Measurements from ENCODE around the gene NTPCR.

DNA sequence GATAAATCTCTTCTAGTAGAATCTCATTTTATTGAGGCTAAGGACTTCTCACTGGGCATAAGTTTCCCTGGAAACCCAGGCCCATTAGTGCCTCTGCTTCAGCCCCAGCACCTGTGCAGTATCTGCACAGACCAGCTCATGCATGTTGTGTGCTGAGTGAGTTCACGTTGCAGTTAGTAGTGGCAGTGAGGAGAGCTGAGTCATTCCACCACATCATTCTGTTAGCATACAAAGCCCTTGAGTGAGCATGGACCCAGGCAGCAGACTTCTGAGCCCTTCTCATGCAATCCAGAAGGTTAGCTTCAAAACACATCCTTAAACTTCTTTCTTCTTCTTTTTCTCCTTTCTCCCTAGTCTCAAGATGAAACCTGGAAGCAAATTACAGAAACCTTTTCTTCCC is 45.8 kb upstream of the NTPCR start:
- no peak for TF ChIP-seq CTCF (conservative IDR thresholded peaks at IDR 0.05)
- no peak for TF ChIP-seq EZH2 (IDR thresholded peaks at IDR 0.05; ENCODE audit: low read depth)

All from PC-9 (cell line).